Panc1 (cell line): ENCODE measurements around the gene DTHD1. TPM values are rescaled to one million over a fixed set of nuclear protein-coding genes. Genes with fewer than 3 reads are reported as not detected.

Experiments used
- ATAC-seq: fragments of 200-7000 bp; cut with Tn5 transposase; 2 replicates; pipeline ENCODE4 v1.9.1; 2020; ENCODE audit warnings: mild to moderate bottlenecking, moderate library complexity
- BruUV-seq: library from RNA; stranded (reverse); fragments of 400-500 nt; replicated peaks from 2 replicates; lab custom pipeline; 2021; lab: Mats Ljungman, UMichigan
- CTCF ChIA-PET: fragments of 300-600 bp; sonication (Branson Sonifier 250); formaldehyde crosslinking; loops from one replicate; lab custom pipeline; 2022; ENCODE audit warnings: antibody characterized with exemption; lab: Charles Lee
- POLR2A ChIA-PET: fragments of 300-600 bp; sonication (Branson Sonifier 250); formaldehyde crosslinking; loops from one replicate; lab custom pipeline; 2022; ENCODE audit warnings: antibody characterized with exemption; lab: Charles Lee
- DNase-seq: peaks from one replicate; pipeline ENCODE4 v3.0.0-alpha.2; 2010; ENCODE audit warnings: low read depth, low spot score
- H3K27ac ChIP-seq: 2 replicates; pipeline ENCODE4 v1.5.1; 2011; ENCODE audit warnings: mild to moderate bottlenecking, low read length, inconsistent platforms
- H3K27me3 ChIP-seq: fragments of 200-500 bp; sonication (Bioruptor generic); 2 replicates; pipeline ENCODE4 v1.6.0; 2014; ENCODE audit warnings: low read length, inconsistent platforms; ENCODE audit not compliant: control insufficient read depth, insufficient read depth
- H3K36me3 ChIP-seq: fragments of 200-500 bp; sonication (Bioruptor generic); 2 replicates; pipeline ENCODE4 v1.5.1; 2014; ENCODE audit warnings: inconsistent platforms, mild to moderate bottlenecking, low read length, moderate library complexity; ENCODE audit not compliant: control insufficient read depth, insufficient read depth
- H3K4me1 ChIP-seq: 2 replicates; pipeline ENCODE4 v1.5.1; 2011; ENCODE audit warnings: inconsistent platforms, mild to moderate bottlenecking, low read length, moderate library complexity; ENCODE audit not compliant: control insufficient read depth, insufficient read depth
- H3K4me3 ChIP-seq, 2 experiments: 2 replicates each; pipeline ENCODE4 v1.5.1; 2011 to 2012; ENCODE audit warnings: low read depth in 2 of 2, low read length in 2 of 2, mild to moderate bottlenecking in 2 of 2, inconsistent platforms in 1 of 2, moderate library complexity in 1 of 2
- H3K9me3 ChIP-seq: fragments of 200-500 bp; sonication (Bioruptor generic); 2 replicates; pipeline ENCODE4 v1.5.1; 2014; ENCODE audit warnings: low read depth, mild to moderate bottlenecking, inconsistent platforms, low read length, moderate library complexity; ENCODE audit not compliant: control insufficient read depth, insufficient read depth
- CTCF ChIP-seq: fragments of 450-650 bp; IDR thresholded peaks from 2 replicates; pipeline ENCODE4 v1.5.1; 2017; ENCODE audit warnings: mild to moderate bottlenecking
- POLR2AphosphoS5 ChIP-seq: IDR thresholded peaks from 2 replicates; pipeline ENCODE4 v1.6.1; 2012; ENCODE audit warnings: mild to moderate bottlenecking, low read depth, low read length, moderate library complexity
- REST ChIP-seq, 2 experiments: IDR thresholded peaks; 2 replicates each; pipeline ENCODE4 v1.6.1; 2011 to 2012; ENCODE audit warnings: low read depth in 2 of 2, control low read depth in 1 of 2, low read length in 1 of 2, mild to moderate bottlenecking in 1 of 2, moderate library complexity in 1 of 2; ENCODE audit not compliant: insufficient read depth in 1 of 2
- SIN3A ChIP-seq: IDR thresholded peaks from 2 replicates; pipeline ENCODE4 v1.6.1; 2012; ENCODE audit warnings: low read depth, mild to moderate bottlenecking, low read length, moderate library complexity, borderline replicate concordance; ENCODE audit not compliant: insufficient read depth
- TCF7L2 ChIP-seq: IDR thresholded peaks from 2 replicates; pipeline ENCODE4 v1.6.1; 2011; ENCODE audit warnings: mild to moderate bottlenecking, low read depth, low read length, inconsistent platforms
- in situ Hi-C: cut with HindIII; loops from 2 replicates; pipeline ENCODE4 v1.10.0; 2016; ENCODE audit warnings: low sequenced_read_pairs, low pct_unique_long_range_greater_than_20kb
- intact Hi-C: fragments of 100-400 bp; cut with micrococcal nuclease; formaldehyde crosslinking; loops from one replicate; pipeline ENCODE4 v1.10.0; 2022; ENCODE audit not compliant: unreplicated experiment
- total RNA-seq: library from RNA; stranded (reverse); gene quantifications from one replicate; pipeline ENCODE4 v1.2.1, GENCODE V29; 2021; ENCODE audit not compliant: unreplicated experiment

Gene DTHD1
- total RNA-seq, 1 experiment from 2014 or later, result not detected

GRCh38 chr4:36303426-36304137 is 22.2 kb downstream of the DTHD1 start:
- BruUV-seq, result no TSS peak

GRCh38 chr4:36304138-36304681 is 22.8 kb downstream of the DTHD1 start:
- ChIA-PET POLR2A (no interaction called here), CTCF (no interaction called here)
- TF ChIP-seq POLR2AphosphoS5 (no peak), TCF7L2 (no peak), CTCF (no peak), REST (IDR thresholded peaks at IDR 0.05; ENCODE audit: insufficient read depth in 1 of 2, low read depth in 2 of 2, low read length in 1 of 2) (no peak), SIN3A (no peak)
- BruUV-seq, result no TSS peak
- intact Hi-C loops (no loop called here), in situ Hi-C loops (no loop called here)
- no peaks in the 10 kb centered on the region for H3K4me1 ChIP-seq
- no peaks in the 10 kb centered on the region for H3K27me3 ChIP-seq
- H3K9me3 ChIP-seq, result no peaks in the 10 kb centered on the region
- no peak overlapping the region for H3K27ac ChIP-seq
- ATAC-seq (no peak), DNase-seq (no peak)
- H3K36me3 ChIP-seq, result no peaks in the 10 kb centered on the region
- H3K4me3 ChIP-seq, result no peak overlapping the region

More at GRCh38 chr4:36303426-36304137, 22.2 kb downstream of the DTHD1 start:
- POLR2A ChIA-PET, result no interaction called here
- Histone ChIP-seq H3K27ac (no peak overlapping the region), H3K36me3 (no peaks in the 10 kb centered on the region), H3K9me3 (no peaks in the 10 kb centered on the region), H3K4me1 (no peaks in the 10 kb centered on the region), H3K27me3 (no peaks in the 10 kb centered on the region), H3K4me3 (no peak overlapping the region)
- no peak for TF ChIP-seq REST (IDR thresholded peaks at IDR 0.05; ENCODE audit: insufficient read depth in 1 of 2, low read depth in 2 of 2, low read length in 1 of 2)
- no peak for TF ChIP-seq TCF7L2
- no peak for TF ChIP-seq SIN3A
- TF ChIP-seq POLR2AphosphoS5, result no peak
- TF ChIP-seq CTCF, result no peak
- DNase-seq (no peak), ATAC-seq (no peak)
- in situ Hi-C loops, result no loop called here
- CTCF ChIA-PET, result no interaction called here
- intact Hi-C loops, result no loop called here
